ELR (cell line): Measurements from ENCODE around the gene CIRBP.
A peak's percentile ranks its signal among the peaks of the same experiment; 100 is the strongest.

Experiments used
- DNase-seq: peaks from one replicate; pipeline ENCODE4 v3.0.0-alpha.2; 2015; ENCODE audit warnings: low read depth

The CIRBP gene

DNA sequence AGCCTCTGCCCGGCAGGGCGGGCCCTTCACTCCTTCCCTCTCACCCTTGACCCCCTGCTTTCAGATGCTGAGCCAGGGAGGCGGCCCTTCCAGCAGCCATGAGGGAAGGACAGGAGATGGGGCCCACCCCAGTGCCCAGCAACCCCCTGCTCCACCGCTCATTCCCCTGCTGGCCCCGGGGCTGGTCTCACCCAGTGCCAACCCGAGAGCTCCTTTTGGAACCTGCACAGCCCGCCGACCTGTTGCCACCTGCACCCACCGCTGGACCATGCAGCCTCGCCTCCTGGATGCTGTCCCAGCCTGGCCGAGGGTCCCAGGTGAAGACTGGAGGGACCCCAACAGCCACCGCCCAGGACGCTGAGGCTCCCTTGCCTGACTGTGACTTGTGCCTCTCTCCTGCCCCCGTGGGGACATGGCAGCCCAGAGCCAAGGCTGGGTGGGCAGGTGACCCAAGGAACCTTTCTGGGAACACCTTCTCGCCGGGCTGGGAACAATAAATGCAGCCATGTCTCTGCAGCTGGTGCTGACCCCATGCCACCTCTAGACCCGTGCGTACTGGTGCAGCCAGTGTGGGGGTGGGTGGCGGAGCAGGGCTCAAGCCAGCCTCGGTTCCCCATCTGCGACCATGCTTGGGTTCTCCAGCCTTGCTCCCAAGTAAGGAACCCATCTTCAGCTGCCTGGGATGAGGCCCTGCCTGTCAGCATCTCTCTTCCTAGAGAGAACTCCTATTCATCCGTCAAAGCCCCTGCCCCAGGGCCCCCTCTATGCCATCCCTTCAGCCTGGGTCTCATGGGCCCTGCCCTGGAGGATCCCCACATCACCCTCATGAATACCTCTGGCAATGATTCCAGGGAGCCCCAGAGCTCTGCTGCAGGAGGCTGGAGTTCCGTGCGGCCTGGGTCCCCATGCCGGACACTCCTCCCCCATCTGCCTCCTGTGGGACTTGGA is 9.9 kb downstream of the CIRBP start:
- no peak for DNase-seq

DNA sequence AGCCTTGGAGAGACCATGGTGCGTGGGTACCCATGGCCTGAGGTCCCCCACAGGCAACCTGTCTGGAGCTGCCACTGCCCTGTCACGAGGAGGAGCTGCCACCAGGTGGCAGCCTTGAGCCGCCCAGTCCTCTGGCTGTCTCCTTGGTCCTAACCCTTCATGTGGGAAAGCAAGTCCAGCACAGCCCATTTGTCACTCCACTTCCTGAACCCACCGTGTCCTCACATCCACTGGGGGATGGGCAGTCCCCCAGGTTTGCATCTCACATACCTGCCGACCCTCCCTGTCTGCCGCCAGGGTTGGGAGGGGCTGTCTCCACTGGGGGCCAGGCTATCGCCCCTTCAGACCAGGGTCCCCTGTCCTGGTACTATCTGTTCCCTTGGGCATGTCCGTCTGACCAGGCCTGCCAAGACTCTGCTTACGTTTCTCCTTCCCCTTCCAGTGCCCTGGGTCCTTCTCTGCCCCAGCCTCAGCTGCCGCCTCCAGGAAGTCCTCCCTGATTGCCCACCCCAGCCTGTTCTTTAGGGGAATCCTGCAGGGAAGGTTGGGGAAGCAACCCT is 10.7 kb downstream of the CIRBP start:
- peak; percentile 83 for DNase-seq

DNA sequence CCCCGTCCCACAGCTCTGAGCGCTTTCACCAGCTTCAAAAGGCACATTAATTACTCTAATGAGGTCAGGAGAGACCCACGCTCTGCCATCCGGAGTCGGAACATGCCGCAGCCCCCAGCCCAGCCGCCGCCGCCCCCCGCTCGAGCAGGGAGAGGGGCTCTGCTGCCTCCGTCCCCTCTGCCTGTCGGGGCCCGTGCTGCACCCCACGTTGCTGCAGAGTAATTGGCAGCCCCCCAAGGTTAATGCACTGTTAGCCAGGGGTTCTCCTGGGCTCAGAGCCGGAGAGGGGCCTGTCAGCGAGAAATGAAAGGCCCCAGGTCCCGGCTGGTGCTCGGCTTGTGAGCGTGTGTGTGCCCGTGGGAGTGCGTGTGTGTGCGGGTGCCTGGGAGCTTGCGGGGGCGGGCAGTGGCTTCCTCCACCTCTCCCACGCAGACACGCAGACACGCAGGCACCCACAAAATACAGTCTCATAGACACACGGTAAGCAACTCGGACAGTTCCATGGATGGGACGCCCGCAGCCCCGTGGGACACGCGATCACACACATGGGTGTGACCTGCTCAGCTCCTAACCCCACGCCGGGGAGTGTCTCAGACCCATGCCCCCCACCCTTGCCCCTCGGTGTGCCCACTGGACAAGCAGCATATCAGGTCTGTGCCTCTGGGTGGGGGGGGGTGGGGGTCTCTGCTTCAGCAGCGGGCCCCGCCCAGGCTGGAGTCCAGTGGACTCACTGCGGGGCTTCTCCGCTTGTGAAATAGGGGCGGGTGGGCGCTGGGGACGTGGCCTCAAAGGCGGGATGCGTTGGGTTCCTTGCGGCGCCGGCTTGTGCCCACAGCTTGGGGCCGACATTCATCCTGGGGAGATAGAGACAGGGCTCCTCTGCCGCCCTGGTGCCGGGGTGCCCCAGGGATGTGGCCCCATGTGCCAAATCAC is 11.8 kb downstream of the CIRBP start:
- DNase-seq = no peak

DNA sequence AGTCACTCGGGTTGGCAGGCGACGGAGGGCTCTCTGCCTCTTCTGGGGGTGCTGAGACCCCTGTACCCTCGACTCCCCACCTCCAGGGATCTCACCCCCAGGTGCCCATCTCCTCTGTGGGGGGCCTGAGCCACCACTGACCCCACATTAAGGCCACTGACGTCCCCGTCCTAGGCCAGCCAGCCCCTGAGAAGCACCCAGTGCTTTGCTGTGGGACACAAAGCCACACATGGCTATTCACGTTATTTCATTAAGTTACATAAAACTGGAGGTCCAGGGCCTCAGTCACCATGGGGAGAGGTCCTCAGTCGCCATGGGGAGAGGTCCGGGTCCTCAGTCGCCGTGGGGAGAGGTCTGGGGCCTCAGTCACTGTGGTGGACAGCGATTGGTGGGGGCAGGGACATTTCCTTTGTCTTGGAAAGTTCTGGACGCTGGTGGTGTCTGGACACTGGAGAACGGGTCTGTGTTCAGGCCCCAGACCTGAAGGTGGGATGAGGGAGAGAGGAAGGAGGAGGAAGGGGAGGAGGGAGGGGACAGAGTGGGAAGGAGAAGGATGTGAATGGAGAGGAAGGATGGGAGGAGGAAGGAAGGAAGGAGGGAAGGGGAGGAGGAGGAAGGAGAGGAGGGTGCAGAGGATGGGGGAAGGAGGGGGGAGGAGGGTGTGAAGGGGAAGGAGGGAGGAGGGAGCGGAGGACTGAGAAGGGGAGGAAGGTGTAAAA is 12.6 kb downstream of the CIRBP start:
- no peak for DNase-seq

DNA sequence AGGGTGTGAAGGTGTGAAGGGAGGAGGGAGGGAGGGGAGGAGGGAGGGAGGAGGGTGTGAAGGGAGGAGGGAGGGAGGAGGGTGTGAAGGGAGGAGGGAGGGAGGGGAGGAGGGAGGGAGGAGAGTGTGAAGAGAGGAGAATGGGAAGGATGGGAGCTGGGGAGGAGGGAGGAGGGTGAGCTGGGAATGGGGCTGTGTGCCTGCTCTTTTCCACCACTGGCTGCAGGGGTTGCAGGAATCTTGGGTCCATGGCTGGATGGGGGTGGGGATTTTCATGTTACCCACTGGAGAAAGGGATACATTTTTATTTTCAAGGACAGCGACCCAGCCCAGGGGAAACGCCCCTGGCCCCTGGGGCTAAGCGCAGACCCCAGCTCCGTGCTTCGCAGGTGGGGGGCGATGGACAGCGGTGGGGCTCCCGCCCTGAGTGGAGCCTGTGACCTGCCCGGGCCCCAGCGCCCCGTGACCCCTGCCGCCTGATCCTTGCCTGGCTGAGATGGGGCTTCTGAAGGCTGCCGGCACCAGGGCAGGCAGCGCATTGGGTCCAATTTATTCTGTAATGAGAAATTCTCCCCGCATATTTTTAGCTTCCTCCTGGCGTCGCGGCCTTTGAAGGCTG is 13.6 kb downstream of the CIRBP start:
- peak; percentile 45 for DNase-seq

DNA sequence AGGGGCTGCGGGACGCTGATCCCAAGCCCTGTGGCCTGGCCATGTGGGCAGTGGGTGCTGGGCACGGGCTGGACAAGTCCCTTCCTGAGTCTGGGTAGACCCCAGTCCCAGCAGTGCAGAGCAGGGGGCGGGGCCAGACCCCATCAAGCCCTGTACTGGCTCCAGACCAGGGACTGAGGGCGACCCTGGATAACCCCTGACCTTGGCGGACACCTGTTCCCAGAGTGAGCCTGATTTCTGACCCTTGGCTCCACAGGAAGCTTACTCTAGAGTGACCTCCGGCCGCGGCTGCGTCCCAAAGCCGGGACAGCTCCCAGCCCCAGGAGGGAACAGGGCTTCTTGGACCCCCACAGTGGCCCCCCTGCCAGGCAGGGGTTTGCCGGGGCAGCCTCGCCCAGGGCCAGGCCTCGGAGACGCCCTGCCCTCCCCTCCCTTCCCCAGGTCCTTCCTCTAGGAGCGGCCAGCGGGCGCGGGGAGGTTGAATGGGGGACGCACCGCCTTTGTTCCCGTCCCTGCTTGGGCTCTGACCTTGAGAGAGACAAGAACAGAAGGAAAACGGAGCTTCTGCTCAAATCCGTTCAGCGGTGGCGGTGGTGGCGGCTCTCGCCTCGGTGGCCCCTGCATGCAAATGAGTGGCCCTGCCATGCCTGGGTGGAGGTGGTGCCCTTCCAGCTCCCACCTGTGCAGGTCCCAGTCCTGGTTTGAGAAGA is 14.2 kb downstream of the CIRBP start:
- no peak for DNase-seq

DNA sequence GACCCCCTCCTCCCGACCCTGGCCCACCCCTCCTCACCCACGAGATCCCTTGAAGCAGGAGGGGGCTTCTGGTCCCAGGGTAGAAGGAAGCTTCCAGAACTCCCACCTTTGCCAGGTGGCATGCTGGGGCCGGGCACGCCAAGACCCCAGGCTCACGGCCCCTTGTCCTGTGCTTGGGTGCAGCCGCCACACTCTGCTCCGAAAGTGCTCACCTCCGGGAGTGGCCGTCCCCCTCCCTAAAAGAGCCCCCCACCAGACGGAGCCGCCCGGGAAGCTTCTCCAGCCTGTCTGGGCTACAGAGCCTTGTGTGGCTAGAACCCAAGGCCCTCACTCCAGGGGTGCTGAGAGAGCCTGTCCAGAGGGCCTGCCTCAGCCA is 14.8 kb downstream of the CIRBP start:
- DNase-seq = no peak

DNA sequence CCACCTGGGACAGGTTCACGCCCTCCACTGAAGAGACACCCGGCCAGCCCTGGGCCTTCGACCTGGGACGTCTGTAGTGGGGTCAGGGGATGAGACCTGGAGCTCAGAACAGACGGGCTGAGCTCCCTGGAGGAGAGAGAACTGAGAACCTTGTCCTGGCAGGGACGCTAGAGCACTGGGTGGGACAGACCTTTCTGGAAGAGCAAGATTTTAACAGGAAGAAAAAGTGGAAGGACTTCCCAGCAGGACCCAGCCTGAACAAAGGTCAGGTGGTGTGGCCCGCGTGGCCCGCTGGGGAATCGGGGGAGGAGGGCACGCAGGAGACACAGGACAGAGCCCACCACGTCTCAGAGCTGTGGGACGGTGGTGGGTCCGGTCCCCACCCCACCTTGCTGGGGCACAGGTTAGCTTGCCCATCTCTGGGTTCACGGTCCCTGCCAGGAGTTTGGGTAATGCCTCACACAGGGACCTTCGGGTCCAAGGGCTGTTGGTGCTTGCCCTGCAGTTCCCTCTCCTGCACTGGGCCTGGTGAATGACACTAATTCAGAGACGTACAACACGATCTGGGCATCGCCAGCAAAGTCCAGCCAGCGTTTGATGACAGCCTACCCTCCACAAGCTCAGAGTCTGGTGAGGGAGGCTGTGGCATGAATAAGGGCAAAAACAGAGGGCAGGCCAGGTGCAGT is 15.3 kb downstream of the CIRBP start:
- no peak for DNase-seq

DNA sequence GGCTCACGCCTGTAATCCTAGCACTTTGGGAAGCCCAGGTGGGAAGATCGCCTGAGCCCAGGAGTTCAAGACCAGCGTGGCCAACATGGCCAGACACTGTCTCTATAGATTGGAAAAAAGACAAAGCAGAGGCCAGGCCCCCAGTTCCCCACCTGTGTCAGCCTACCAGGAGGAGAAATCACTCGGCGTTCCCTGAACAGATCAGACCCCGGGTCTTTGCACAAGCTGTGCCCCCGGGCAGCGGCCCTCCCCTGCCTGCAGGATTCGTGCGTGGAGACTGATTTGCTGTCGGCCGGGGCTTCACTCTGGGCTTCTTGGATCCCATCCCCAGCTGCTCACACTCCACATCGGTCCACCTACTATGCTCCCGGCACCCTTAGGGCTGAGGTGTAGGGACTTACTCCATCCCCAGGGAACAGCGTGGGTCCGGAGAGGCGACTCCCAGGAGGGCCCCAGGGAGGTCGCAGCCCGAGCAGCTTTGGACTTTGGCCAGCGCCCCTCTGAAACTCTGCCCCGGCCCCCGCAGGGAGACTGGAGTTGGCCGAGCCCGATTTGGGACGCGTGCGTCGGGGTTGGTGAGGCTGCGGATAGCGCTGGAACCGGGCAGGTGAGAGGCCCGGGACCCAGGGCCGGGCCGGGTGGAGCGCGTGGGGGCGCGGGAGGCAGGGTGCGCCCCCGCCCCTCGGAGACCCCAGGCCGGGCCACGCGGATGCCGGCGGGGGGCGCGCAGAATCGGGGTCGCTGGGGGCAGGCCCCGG is 16.0 kb downstream of the CIRBP start:
- no peak for DNase-seq

DNA sequence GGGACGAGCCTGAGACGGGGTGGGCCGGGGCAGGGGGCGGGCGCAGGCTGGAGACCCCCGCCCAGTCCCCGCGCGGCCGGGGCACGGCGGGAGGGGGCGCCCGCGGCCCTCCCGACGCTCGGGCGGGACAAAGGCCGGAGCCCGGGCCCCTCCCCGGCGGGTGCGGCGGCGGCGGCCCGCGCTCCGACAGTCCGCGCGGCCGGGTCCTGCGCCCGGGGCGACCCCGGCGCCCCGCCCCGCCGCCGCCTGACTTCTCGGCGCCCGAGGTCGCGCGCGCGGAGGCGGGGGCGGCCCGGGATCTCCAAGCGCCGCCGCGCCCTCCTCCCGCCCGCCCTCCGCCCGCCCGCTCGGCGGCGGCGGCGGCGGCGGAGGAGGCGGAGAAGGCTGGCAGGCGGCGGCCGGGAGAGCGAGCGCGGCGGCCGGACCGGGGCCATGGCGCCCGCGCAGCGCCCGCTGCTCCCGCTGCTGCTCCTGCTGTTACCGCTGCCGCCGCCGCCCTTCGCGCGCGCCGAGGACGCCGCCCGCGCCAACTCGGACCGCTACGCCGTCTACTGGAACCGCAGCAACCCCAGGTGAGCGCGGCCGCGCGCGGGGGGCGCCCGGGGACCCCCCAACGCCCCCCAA is 16.7 kb downstream of the CIRBP start, which contains the start of gene EFNA2:
Gene EFNA2, plus strand, starts transcription at position 137 of the 624 bp plus-strand sequence. Its CDS starts 296 bp downstream, at position 433.
- no peak for DNase-seq

DNA sequence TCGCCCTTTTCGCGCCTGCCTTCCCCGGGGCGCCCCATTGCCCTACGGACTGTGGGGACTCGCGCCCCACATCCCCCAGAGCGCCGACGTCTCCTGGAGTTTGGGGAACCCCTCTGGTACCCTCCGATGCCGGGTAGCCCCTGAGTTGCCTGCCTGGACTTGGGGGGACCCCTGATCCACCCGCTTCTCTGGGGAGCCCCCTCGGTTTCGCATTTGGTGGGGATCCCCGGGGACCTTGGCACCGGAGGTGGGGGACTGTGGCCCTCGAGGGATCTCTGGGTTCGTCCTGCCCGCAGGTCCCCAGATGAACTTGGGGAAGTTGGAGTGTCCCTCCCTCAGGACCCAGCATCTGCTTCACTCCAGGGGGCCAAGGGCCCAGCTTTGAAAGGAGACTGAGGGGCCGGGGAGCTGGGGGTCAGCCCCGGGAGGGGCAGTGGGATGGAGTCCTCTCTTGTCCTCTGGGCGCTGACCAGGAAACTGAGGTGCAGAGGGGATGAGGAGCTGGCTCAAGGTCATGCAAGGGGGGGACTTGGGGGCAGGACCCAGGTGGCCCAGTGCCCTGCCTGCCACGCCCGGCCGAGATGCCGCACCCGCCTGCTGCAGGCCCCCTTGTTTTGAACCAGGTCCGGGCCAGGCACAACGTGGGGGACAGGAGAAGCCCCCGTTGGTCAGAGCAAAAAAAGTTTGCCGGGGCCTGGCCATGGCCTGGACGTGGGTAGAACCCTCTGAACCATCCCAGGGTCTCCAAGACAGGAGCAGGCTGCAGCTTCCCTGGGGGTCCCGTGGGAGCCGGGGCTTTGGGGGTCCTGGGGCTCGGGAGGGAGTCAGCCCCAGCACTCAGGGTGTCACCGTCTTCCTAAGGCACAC is 17.6 kb downstream of the CIRBP start:
- no peak for DNase-seq

DNA sequence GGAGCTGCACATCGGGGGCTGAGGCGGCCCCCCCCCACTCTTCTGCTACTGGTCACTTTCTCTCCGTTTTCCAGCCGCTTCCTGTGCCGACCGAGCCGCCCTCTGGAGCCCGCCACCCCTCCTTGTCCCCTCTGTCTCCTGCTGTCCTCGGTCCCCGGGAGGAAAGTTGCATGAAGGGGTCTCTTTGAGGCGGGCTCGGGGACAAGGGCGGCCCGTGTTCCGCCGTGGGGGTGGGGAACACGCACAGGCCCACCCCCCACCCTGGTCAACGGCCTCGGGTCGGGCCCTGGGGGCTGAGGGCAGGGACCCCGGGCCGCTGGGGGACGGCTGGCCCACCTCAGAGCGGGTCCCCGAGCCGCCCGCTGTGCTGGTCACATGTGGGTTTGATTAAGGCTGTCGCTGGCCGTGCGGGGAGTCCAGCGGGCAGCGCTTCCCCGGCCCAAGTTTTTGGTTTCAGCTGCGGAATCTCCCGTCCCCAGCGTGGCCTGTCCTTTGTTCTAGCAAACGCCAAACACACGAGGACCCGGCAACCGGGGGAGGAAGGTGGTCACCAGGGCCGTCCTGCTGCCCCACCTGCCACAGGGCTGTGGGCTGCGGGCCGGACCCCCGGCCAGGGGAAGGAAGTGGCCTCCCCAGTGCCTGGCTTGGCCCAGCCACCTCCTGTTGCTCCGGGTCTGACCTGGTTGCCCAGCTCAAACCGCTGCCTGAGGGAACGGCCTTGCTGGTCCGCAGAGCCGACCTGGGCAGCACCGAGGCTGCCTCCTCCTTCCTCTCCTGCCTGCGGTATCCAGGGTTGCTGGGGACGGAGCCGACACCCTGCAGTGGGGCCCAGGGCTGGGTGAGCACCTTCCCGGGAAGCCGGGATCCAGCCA is 18.5 kb downstream of the CIRBP start:
- no peak for DNase-seq

DNA sequence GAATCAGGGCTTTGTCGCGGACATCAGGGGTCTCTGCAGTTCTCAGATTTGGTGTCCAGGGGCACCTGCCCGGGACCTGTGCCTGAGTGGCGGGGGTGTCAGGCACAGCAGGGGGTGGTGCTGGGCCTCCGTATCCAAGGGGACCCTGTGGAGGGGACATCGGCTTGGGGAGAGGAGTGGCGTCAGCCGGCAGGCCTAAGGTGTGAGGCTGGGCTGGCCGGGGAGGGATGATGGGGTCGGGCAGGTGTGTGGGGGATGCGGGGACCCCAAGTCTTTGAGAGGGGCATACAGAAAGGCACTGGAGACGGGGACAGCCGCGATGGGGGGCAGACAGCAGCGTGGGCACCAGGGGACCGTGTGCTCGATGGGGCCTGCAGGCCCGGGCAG is 19.1 kb downstream of the CIRBP start:
- DNase-seq = no peak

DNA sequence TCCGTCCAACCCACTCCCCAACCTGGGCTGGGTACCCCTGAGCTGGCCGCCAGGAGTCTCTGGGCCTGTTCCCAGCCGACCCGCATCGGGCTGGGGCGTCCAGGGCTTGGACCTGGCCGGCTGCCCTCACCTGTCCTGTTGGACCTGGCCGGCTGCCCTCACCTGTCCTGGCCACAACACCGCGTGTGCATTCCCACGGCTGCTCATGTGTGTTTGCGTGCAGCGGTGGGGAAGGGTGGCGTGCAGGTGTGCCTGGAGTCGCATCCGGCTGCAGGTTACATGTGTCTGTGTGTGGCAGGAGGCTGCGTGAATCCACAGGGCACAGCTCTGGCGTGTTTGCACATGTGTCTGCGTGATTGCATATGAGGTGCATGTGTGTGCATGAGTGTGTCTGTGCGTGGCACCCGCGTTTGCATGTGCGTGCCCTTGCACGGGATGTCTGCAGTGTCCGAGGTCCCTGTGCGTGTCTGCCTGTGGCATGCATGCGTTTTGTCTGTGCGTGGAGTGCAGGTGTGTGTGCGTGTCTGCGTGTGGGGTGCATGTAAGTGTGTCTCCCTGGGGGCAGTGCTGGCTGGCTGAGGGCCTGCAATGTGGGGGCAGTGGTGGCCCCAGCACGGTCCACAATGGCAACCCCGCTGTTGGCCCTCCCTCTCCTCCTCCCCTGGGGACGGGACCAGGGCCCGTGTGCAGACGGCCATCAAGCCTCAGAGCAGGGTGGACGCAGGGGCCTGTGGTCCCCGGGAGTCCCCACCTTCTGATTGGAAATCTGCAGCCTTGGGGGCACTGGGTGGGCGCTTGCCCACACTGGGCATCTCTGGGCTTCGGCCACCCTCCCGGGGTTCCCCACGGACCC is 19.9 kb downstream of the CIRBP start:
- DNase-seq = no peak

DNA sequence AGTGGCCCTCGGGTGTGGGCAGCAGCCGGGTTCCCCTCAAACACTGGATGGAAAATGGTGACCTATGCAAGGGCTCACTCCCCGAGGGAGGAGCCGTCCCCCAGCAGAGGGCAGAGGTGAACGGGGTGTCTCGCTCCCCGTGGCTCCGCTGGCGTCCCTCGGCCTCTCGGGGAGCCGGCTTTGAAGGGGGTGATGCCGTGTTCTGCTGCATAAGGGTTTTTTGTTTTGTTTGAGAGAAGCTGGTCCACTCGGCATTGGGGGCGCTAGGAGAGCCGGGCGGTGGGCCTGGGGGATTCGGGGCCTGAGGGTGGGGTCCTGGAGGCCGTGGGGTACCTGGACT is 20.5 kb downstream of the CIRBP start:
- no peak for DNase-seq

DNA sequence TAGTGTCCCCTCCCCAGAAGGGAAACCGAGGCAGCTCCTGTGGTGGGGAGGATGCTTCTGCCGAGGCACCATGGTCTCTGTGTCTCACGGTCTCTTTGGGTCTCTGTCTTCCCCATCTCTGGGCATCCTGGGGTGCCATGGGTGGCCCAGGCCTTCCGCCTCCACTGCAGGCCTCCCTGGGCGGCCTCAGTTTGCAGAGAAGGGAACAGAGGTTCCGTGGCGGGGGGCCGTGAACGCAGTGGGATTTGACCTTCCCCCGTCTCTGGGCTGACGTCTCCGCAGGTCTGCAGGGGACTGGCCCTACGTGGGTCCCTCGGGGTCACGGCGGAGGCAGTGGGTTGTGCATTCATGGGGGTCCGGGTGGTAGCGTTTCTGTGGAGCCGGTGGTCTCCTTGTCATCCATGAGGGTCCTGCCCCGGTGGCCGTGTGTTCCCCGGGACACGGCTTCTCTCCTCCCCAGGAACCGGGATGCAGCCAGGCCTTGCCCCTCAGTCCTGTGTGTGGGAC is 21.1 kb downstream of the CIRBP start:
- DNase-seq = no peak
